Hematopoietic multipotent progenitor cell (in vitro differentiated cells): Measurements from ENCODE around the gene CYSTM1. TPM values are rescaled to one million over a fixed set of nuclear protein-coding genes. Genes with fewer than 3 reads are reported as not detected.

Source experiments
- DNase-seq, 3 donors: peaks; one replicate each; pipeline ENCODE4 v3.0.0-alpha.2; 2011 to 2015; ENCODE audit warnings: low read depth in 2 of 3, low spot score in 2 of 3
- total RNA-seq: library from RNA; depleted of rRNA; stranded (reverse); fragments of >200 nt; gene quantifications from one replicate; pipeline ENCODE4 v1.2.3, GENCODE V29; 2012

The CYSTM1 gene
- total RNA-seq, 1 donor: 8.9 TPM

DNA sequence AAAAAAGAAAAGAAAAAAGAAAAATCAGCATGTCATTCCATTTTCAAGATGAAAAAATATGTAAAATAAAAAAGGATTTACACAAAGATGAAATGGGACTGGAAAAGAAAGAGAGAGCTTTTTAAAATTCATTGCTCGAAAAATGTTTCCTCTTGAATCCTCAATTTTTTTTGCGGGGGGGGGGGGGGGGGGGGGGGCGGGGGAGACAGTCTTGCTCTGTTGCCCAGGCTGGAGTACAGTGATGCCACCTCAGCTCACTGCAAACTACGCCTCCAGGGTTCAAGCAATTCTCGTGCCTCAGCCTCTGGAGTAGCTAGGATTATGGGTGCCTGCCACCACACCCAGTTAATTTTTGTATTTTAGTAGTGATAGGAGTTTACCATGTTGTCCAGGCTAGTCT lies 111.4 kb downstream of the CYSTM1 start:
- DNase-seq: no peak

GRCh38 chr5:140287801-140288521 lies 113.0 kb downstream of the CYSTM1 start:
- no peak for DNase-seq

GRCh38 chr5:140292212-140293036 lies 117.4 kb downstream of the CYSTM1 start:
- DNase-seq: no peak

Other genes starting within 250 kb of the CYSTM1 start
- under 0.01 TPM for gene NRG2, start 131.9 kb upstream of the CYSTM1 start, total RNA-seq
- gene PURA, start 61.1 kb upstream of the CYSTM1 start, total RNA-seq: 4.3 TPM
- gene IGIP, start 49.3 kb upstream of the CYSTM1 start, total RNA-seq: 0.81 TPM
- 37.2 TPM for gene PFDN1, start 127.9 kb downstream of the CYSTM1 start, total RNA-seq
- gene HBEGF, start 171.4 kb downstream of the CYSTM1 start, total RNA-seq: 3.0 TPM
- not detected for gene SLC4A9, start 185.0 kb downstream of the CYSTM1 start, total RNA-seq
- gene ANKHD1, start 226.6 kb downstream of the CYSTM1 start, total RNA-seq: 97.5 TPM